Epithelial cell of alveolus of lung (primary cell): Measurements from ENCODE around the gene VAMP5. TPM values are rescaled to one million over a fixed set of nuclear protein-coding genes. Genes with fewer than 3 reads are reported as not detected.

Source experiments
- total RNA-seq: library from RNA; depleted of rRNA; stranded (reverse); fragments of >200 nt; gene quantifications from 2 replicates; pipeline ENCODE4 v1.2.1, GENCODE V29; 2015

Gene VAMP5, protein sequence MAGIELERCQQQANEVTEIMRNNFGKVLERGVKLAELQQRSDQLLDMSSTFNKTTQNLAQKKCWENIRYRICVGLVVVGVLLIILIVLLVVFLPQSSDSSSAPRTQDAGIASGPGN
- 63.6 and 76.9 TPM in 2 replicates for total RNA-seq

DNA sequence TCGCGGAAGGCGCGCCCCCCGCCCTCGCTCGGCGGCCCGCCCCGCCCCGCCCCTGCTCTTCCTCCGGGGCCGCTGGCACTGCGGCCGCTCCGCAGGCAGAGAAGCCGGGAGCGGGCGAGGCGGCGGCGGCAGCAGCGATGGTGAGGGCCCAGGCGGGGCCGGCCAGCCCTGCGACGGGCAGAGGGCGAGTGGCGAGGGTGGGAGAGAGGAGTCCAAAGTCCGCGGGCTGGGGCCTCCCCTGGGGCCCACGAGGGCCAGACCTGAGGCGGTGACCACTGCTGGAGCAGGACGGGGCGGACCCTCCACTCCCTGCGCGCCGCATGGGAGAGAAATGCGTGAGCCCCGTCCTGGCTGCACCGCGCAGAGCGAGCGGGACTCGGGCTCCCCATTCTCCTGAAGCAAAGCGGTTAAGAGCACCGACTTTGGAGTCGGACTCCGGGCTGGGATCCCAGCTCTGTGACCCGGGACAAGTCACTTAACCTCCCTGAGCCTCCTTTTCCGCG, at the start of gene VAMP5:
Gene VAMP5 (plus strand): TSS at position 78 of the 503 bp plus-strand sequence. CDS start 60 bp downstream, at position 138.

DNA sequence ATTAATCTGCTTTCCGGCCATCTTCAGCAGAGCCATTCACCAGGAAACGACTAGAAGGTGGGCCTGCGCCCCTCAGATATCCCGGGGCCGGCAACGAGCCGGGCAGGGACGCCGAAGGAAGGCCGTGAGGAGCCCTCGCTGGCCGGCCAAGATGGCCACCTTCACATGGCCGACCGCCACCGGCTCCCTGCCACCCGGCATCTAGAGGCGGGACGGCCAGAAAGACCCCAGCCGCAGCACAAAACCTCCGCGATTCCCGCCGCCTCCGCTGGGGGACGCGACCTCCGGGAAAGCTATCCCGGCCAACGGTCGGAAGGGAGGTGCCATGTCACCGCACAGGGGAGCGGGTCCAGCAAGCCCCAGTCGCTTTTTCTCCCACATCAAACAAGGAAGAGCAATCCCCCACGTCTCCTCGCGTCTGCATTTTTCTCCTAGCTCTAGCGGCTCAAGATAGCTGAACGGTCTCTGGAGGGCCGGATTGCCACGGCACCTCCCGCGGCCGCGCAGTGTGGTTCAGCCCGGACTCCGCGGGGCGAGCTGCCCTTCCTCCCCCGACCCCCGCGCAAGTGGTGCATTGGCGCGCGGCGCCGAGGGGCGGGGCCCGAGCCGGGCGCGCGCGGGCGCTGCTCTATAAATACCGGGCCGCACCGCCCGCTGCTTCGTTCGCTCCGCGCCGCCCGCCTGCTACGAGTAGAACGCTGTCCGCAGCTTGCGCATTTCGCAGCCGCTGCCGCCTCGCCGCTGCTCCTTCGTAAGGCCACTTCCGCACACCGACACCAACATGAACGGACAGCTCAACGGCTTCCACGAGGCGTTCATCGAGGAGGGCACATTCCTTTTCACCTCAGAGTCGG, 45.5 kb upstream of the VAMP5 start, which contains the start of gene MAT2A:
Gene MAT2A (plus strand): TSS at position 662 of the 854 bp plus-strand sequence. CDS start 120 bp downstream, at position 782.

DNA sequence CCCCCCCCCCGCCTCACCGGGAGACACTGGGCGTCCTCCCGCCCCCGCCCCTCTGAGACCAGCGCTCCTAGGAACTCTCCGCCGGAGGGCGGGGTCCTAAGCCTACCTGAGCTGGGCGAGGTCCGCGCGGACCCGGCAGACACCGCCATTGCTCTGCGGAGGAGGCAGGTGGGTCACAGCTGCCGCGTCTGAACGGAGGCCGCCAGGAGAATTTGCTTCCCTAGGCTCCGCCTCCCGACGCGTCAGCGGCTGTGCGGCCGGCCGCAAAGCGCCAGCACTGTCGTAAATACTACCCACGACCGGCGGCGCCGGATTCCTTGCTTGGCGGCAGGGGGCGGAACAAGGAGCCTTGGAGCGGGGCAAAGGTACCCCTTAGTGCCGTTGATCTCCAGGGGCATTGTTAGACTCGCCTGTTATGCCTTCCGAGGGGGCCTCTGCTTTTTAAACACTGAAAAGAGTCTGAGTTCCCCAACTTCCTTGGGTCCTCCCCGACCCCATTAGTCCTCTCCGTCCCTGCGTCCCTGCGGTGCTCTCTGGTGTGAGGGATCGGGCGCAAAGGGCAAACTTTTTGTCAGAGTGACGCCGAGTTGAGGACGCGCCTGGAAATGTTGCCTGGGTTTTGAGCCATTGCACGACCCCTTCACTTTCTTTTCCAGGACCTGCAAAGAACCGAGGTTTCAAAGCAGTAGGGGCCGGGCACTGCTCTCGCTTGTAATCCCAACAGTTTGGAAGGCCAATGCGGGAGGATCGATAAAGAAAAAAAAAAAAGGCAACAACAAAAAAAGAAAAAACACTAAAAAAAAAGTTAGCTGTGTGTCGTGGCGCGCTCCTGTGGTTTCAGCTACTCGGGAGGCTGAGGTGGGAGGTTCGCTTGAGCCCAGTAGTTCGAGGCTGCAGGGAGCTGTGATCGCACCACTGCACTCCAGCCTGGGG, 22.7 kb upstream of the VAMP5 start, which contains the start of gene GGCX:
Gene GGCX (minus strand): TSS at position 214 of the 933 bp plus-strand sequence. CDS start 65 bp downstream, at position 149.

DNA sequence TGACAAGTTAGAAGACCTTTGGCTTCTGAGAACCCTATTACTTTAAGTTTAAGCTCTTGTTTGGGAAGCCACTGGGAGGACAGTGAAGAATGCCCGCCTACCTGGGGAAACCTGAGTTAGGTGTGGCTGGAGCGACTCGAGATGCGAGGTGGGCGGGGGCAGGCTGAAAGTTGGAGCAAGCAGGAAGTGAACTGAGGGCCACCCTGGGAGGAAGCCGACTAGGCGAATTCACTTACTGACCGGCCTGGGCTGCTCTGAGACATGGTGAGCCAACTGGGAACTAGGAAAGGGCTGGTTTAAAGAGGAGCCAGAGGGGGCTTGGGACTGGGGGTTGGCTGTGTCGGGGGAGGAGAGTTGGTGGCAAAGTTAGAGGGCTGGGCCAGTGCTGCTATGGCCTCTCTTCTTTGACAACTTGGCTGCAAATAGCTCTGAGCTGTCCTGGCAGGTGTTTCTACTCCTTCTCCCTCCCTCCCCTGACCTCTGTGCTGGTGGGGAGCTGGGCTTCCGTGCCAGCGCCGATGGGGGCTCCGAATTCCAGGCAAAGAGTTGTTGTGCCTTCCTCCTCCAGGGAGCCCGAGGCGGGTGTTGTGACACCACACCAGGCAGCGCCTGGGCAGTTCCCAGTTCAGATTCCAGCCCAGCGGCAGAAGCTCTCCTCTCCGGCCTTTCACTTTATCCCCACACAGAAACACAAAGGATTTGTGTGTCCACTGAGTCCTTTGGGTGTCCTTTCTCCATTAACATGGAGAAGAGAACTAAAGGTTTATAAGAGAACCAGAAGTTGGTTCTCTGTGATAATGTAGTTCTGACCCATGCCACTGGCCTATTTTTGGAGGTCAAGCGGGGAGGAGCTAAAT, 6.6 kb upstream of the VAMP5 start, which contains the start of gene VAMP8:
Gene VAMP8 (plus strand): TSS at position 201 of the 857 bp plus-strand sequence. CDS start 61 bp downstream, at position 262.

DNA sequence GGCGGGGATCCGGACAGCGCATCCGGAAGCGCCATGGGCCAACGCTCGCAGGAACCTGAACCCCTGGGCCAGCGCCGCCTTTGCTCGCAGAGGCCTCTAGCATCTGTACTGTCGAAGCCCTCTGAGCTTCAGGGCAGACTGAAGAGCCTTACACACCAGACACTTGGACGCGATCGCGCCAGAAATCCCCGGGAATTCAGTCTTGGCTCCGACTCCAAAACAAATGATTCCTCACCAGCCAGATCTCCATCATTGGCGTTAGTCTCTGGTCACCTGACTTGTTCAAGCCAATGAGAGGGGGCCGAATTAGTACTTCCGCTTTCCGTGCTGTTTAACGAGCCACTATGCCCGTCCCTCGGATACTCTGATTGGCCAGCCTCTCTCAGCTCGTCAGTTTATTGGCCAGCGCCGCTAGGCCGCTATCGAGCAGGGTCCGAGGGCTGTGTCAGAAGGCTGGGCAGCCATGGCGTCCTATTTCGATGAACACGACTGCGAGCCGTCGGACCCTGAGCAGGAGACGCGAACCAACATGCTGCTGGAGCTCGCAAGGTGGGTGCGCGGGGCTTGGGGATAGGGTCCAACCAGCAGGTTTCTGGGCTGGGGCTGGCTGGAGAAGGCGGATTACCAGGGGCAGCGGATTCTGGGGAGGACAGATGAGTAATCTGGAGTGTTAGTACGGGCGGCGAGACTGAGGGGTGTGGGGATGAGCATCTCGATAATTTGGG, 11.2 kb downstream of the VAMP5 start, which contains the start of gene RNF181:
Gene RNF181 (plus strand): TSS at position 445 of the 725 bp plus-strand sequence. CDS start 19 bp downstream, at position 464.

DNA sequence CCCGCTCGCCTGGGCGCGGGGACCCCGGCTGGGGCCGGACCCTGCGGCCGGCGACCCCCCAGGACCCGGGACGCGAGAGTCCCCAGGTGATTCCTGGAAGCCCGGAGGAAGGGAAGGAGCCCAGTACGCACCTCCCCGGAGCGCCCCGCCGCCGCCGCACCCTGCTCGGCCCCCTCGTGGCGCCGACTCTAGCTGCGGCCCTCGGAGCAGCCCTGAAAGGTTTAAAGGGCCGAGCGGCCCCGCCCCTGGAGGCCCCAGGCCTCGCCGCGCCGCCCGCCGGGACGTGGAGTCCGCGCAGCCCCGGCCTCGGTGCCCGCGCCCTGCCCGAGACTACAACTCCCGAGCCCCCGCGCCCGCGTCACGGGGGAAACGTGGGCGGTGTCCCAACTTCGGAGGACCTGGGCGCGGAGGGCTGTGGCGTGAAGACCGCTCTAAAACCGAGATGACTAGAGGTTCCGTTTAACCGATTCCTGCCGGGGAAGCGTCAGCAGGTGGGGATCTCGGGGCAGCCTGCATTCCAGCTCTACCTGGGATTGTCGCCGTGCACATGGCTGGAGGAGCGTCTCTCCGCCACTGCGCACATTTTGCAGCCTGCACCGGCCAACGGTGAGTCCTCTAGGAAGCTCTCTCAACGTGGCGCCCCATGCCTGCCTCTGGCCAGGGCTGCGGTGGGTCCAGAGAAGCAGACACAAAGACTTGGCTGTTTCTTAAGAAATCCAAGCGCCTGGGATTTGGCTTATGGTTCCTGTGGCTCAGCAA, 18.4 kb downstream of the VAMP5 start, which contains the start of gene TMEM150A:
Gene TMEM150A (minus strand): TSS at position 223 of the 759 bp plus-strand sequence. CDS start 750 bp downstream, outside the sequence.

DNA sequence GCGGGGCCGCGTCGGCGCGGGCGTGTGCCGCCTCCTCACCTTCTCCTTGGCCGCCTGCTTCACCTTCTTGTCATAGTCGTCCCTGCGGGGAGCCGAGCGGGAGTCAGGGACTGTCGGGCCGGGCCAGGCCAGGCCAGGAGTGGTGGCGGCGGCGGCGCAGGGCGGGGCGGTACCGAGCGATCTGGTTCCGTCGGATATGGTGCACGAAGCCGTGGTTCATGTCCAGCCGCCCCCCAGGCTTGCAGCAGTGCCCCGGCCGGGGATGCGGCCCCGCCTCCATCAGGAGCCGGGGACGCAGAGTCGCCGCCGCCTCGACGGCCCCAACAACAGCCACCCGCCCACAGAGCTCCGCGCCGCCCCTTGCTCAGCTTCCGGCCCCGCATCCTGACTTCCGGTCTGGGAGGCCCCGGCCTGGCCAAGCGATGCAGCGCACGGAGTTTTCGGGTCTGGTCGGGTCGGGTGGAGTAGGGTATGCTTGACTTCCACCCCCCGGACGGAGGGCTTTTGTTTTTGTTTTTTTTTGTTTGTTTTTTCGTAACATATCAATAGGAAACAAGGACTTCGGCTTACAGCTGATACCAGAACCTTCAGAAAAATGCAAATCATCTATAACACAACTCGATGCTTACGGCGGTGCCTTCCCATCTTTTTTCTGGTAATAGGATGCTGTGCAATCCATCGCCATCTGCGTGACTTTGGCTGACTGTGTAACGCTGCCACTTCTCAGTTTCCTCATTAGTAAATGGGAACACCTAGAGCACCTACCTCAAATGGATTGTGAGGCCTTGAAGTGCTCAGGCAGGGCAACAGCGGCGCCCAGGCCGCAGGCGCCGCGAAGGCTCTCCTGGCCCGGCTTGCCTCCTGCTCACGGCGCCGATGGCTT, 27.7 kb downstream of the VAMP5 start, which contains the start of gene C2orf68:
Gene C2orf68 (minus strand): TSS at position 362 of the 883 bp plus-strand sequence. CDS start 82 bp downstream, at position 280.

Other genes starting within 250 kb of the VAMP5 start
- 29.2 and 35.4 TPM in 2 replicates for gene RETSAT, start 229.9 kb upstream of the VAMP5 start, total RNA-seq
- gene ELMOD3, start 229.7 kb upstream of the VAMP5 start, total RNA-seq = 7.1 and 18.2 TPM in 2 replicates
- gene CAPG, start 174.1 kb upstream of the VAMP5 start, total RNA-seq = 108 and 196 TPM in 2 replicates
- 0.13 TPM in 1 of 2 replicates, not detected in the other for gene SH2D6, start 165.7 kb upstream of the VAMP5 start, total RNA-seq
- gene MAT2A, start 45.3 kb upstream of the VAMP5 start, total RNA-seq = 46.6 and 56.6 TPM in 2 replicates
- 27.1 and 59.7 TPM in 2 replicates for gene GGCX, start 22.9 kb upstream of the VAMP5 start, total RNA-seq
- gene VAMP8, start 6.8 kb upstream of the VAMP5 start, total RNA-seq = 3.2 and 13.1 TPM in 2 replicates
- gene RNF181, start 11.3 kb downstream of the VAMP5 start, total RNA-seq = 212 and 244 TPM in 2 replicates
- 7.9 and 15.1 TPM in 2 replicates for gene TMEM150A, start 18.3 kb downstream of the VAMP5 start, total RNA-seq
- gene C2orf68, start 27.6 kb downstream of the VAMP5 start, total RNA-seq = 14.6 and 16.2 TPM in 2 replicates
- 49.3 and 68.1 TPM in 2 replicates for gene USP39, start 31.8 kb downstream of the VAMP5 start, total RNA-seq
- gene SFTPB, start 83.8 kb downstream of the VAMP5 start, total RNA-seq = 1.9 TPM in 1 of 2 replicates, not detected in the other
- gene GNLY, start 109.9 kb downstream of the VAMP5 start, total RNA-seq = 0.24 TPM in 1 of 2 replicates, not detected in the other
- gene ATOH8, start 169.6 kb downstream of the VAMP5 start, total RNA-seq = 5.3 and 63.2 TPM in 2 replicates